Islet of Langerhans (tissue), 1 donor: ENCODE data around the gene ARHGAP26.
"Not testable (repeated sequence)": the region's sequence is repeated elsewhere in the genome, so short reads cannot be mapped to it uniquely, and the experiment has no call there.

Source experiments
- FAIRE-seq: peaks from one replicate; lab custom pipeline; 2011; peaks lifted over from hg19 to GRCh38; lab: Jason Lieb, UNC

ARHGAP26 gene

GRCh38 chr5:143065185-143065965 is 295.2 kb downstream of the ARHGAP26 start:
- no peak for FAIRE-seq

GRCh38 chr5:143065996-143066522 is 295.9 kb downstream of the ARHGAP26 start:
- no peak for FAIRE-seq

- no peak for FAIRE-seq
Measured at GRCh38 chr5:143066556-143067281, 296.5 kb downstream of the ARHGAP26 start.

DNA sequence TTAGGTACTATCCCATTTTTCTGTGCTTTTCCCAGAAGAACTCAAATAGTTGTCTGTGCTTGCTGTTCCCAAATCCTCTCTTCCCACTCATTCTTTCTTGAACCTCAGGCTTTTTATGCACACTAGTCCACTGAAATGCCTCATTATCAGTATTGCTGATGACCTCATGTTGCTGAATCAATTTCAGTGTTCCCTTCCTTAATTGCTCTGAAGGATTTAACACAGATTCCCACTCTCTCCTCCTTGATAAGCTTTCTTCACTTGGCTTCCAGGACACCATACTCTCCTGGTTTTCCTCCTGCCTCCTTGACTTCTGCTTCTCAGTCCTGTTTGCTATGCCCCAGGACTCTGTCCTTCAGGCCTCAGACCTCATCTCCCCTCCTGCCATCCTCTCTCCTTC is 298.5 kb downstream of the ARHGAP26 start:
- no peak for FAIRE-seq

DNA sequence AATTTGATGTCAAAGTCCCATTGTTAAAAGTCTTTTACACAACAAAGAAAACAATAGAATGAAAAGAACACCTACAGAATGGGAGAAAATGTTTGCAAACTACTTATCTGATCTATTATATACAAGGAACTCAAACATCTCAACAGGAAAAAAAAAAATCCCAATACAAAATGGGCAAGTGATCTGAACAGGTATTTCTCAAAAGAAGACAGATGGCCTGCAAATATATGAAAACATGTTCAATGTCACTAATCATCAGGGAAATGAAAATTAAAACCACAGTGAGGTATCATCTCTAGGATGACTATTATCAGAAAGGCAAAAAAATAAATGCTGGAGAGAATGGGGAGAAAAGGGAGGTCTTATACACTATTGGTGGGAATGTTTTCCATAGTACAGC is 301.8 kb downstream of the ARHGAP26 start:
- FAIRE-seq: no peak

DNA sequence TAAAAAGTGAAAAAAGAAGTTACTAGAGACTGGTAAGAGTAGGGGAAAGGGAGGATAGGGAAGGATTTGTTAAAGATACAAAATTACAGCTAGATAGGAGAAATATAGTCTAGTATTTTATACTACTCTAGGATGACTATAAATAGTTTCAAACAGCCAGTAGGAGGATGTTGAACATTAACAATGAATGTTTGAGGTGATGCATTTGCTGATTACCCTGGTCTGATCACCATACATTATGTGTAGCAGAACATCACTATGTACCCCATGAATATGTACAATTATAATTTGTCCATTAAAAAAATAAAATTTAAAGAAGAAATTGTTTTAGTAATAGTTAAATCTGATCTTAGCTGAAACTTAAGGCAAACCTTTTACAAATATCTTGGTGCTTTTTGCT is 302.6 kb downstream of the ARHGAP26 start:
- no peak for FAIRE-seq

GRCh38 chr5:143073766-143074165 is 303.6 kb downstream of the ARHGAP26 start:
- FAIRE-seq: no peak

- FAIRE-seq: no peak
Measured at GRCh38 chr5:143074414-143074996, 304.3 kb downstream of the ARHGAP26 start.

- FAIRE-seq: no peak
Measured at GRCh38 chr5:143076377-143076776, 306.2 kb downstream of the ARHGAP26 start.

DNA sequence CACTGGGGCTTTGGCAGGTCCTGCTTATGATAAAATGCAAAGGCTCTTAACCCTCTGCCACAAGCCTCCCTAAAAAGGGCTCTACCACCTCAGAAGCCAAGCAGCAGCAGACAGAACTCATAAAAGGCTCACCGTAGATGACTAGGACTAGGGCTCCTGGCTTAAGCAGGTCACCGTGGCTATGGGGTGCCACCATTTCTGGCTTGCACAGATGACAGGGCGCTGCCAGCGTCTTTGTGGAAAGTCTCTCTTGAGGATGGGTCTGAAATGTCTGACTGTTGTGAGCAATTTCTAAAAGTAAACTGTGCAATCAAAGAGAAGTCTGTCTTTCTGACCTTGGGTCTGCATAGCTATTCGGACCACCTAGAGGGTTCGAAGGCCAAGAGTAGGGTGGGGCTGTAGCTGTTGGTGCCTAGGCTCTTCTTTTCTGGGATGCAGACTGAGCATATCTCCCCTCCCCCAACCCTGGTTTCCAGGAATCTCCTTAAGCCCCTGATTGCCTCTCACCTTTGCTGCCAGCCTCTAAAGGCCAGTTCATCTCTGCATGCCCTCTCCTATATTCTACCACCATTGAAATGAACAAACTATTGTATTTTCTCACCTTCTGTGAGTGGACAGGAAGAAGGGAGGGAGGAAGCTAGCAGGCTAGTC is 307.4 kb downstream of the ARHGAP26 start:
- FAIRE-seq: no peak

- FAIRE-seq: no peak
Measured at GRCh38 chr5:143078313-143078712, 308.1 kb downstream of the ARHGAP26 start.

GRCh38 chr5:143078971-143079370 is 308.8 kb downstream of the ARHGAP26 start:
- no peak for FAIRE-seq

- no peak for FAIRE-seq
Measured at GRCh38 chr5:143080407-143080806, 310.2 kb downstream of the ARHGAP26 start.

GRCh38 chr5:143080982-143081381 is 310.8 kb downstream of the ARHGAP26 start:
- FAIRE-seq: no peak

DNA sequence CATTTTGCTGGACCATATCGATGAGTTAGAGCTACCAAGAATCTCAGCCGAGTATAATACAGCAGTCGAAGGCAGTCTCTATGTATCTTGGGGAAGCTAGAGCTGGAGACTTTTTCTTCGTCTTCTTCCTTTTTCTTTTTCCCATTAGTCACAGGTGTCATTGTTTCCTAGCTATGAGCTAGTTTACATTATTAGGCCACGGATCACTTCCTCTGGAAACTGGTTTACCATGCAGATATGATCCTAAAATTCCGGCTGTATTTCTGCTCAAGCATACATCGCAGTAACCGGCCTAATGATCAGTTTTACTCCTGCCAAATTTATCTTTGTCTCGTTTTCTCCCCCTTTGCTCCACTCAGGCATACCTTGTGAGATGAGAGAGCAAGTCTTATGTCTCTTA is 312.8 kb downstream of the ARHGAP26 start:
- peak; percentile 51 for FAIRE-seq

- FAIRE-seq: no peak
Measured at GRCh38 chr5:143084407-143084806, 314.2 kb downstream of the ARHGAP26 start.

GRCh38 chr5:143085319-143085917 is 315.2 kb downstream of the ARHGAP26 start:
- no peak for FAIRE-seq

GRCh38 chr5:143086546-143086907 is 316.4 kb downstream of the ARHGAP26 start:
- FAIRE-seq: no peak

- FAIRE-seq: no peak
Measured at GRCh38 chr5:143086908-143087637, 316.9 kb downstream of the ARHGAP26 start.

DNA sequence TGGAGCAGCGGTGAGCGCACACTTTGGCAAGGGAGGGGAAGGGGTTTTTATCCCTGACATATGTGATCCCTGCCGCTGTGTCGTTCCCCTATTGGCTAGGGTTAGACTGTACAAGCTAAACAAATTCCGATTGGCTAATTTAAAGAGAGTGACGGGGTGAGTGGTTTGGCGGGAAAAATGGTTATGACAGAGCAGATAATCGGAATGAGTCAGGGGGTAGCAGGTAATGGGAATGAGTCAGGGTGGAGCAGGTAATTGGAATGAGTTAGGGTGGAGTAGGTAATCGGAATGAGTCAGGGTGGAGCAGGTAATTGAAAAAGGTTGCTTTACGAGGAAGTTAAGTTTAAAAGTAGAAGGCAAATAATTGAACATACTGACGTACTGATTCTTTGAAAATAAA is 318.5 kb downstream of the ARHGAP26 start:
- FAIRE-seq: not testable (repeated sequence)

- not testable (repeated sequence) for FAIRE-seq
Measured at GRCh38 chr5:143090044-143090443, 319.9 kb downstream of the ARHGAP26 start.
